ENCODE measurements around the gene NRG2. TPM values are rescaled to one million over a fixed set of nuclear protein-coding genes. Genes with fewer than 3 reads are reported as not detected.

The NRG2 gene
- total RNA-seq, 1 donor from 2014 or later, result 0.20 TPM

DNA sequence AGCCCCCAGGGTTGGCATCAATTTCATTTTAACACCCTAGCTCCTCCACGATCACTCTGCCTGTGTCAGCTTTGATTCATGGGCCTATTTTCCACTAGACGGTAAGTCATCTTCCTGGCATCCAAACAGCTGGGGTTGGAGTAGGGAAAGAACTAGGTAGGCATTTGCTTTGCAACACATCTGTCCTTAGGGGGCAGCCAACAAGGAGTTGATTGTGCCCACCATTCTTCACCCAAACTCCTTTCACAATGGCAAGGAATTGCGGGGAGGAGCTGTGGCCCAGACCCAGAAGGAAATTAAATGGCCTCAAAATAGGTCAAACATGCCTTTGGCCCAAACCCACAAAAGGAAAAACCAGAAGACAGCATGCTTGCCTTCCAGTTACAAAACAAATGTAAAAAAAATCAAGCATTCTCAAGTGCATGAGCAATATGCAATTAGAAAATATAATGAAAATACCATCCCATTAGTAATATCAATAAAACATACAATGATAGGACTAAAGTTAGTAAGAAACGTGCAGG, 71.8 kb downstream of the NRG2 start:
- DNase-seq (ENCODE audit: low read depth in 2 of 2), result no peak

DNA sequence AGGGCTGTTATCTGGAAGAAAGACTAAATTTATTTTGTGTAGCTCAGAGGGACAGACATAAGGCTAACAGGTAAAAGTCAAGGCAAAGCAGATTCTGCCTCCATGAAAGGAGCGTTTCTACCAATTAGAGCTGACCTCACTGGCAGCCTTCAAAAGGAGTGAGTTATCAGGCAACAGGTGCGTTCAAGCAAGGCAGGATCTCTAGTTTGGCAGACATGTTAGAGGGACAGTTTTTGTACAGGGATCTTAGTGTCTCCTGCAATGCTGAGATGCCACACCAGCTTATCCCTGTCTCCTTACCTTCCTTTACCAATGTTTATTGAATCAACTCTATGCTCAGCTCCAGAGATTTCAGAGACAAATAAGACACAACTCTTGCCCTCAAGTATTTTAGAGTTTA, 73.8 kb downstream of the NRG2 start:
- no peak for DNase-seq (ENCODE audit: low read depth in 2 of 2)

DNA sequence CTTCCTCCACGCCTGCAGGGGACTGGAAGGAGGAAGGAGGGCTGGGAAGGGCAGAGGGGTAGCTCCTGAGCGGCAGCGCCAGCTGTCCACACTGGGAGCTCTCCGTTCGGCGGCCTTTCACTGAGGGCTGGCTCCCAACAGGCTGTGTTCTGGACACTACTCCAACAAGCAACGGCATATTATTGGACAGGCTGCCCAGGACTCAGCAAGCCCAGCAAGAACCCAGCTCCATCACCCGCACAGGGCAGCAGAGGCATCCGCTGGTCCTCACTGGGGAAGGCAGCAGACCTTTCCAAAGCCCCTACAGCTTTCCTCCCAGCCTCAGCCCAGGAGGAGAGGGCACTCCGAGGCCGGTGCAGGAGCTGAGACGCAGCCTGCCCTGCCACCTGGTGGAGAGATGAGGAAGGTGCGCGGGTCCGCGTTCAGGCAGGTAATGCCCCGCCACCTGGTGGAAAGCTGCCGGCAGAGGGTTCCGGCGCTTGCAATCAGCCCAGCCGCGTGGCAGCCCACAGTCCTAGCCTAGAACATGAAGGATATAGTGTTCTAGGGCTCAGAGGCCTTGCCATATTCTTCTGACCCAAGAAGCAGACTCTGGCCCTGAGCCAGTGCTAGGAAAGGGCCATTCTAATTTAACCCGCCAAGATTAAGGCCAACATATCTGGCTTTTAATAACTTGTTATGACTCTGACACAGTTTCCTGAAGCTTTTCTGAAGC, 74.4 kb downstream of the NRG2 start:
- DNase-seq (ENCODE audit: low read depth in 2 of 2), result peak; percentile 73 to 88

DNA sequence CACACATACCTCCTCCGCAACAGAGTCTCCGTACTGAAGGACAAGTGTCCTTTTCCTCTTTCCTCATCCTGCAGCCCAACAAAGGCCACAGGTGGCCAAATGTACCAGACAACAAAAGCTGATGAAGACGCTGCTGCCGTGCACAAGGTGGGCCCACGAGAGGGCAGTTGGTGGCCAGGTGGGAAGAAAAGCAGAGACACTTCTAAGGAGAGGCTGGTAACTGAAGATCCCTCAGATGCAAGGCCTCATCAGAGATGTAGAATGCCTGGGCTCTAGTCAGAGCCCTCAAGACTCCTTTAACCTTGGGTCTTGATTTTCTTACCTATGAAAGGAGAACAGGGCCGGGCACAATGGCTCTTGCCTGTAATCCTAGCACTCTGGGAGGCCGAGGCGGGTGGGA, 75.7 kb downstream of the NRG2 start:
- DNase-seq (ENCODE audit: low read depth in 2 of 2), result no peak

DNA sequence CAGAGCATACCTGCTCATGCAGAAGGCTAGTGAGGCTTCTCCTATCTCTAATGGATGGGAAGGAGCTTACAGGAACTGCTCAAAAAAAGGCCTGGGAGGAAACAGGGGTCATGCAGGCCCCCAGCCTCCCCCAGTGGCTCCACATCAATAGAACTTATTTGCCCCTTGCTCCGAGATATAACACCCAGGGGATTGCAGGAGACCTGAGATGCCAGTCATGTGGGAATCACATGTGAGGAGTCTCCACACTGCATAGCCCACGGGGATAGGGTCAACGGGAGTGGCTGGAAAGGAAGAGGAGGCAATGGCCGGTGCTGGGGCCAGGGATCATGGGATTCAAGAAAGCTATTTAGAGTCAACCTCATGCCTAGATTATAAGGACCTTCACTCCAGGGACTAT, 76.2 kb downstream of the NRG2 start:
- DNase-seq (ENCODE audit: low read depth in 2 of 2), result no peak

DNA sequence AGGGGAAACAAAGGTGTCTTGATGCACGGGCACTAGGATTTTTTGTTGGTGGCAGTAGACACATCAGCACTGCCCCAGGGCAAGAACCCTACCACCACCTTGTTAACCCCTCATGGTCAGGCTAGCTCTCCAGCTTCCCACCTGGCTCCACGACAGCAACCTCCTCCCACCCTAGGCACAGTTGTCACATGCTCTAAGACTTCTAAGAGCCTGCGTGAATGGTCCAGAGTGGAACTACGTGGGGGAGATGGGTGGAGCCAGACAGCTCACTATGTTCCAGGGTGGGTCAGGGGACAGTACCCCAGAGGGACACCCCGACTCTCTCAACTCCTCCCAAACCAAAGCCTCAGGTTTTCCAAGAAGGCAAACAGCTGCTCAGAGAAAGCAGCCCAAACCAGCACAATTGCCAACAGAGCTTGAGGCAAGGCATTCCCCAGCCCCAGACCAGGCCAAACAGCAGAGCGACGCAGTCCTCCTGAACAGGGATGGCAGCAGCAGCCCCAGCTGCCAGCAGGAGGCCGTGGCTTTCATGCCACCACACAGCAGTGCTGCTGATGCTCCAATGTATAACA, 78.0 kb downstream of the NRG2 start:
- DNase-seq (ENCODE audit: low read depth in 2 of 2), result no peak

DNA sequence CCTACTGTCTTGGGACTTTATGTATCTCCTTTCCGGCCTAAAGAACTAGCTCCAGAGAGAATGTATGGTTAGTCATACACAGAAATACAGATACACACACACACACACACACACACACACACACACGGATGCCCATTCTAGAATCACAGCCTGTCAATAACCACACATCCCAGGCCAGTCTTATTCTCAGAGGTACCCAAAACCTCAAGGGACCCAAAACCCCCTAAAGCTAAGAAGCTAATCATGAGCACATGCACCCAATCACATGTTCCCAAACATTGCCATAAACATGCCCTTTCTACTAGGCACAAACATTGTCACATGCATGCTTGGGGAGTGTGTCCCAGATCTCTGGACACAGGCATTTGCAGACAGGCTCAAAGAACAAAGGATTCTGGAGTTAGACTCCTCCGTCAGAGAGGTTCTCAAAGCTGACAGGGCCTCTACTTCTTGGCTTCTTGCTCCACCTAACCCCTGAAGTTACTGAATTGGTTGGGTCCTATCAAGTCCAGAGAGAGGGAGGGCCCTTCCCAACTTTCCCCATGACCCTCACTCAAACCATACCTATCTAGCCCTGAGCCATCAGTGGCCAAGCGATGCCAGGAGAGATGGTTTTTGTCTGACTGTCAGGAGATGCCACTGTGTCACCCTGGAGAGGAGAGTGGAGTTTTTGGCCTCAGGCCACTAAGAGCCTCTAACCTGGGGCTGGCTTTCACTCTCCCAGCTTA, 78.7 kb downstream of the NRG2 start:
- DNase-seq (ENCODE audit: low read depth in 2 of 2), result no peak

DNA sequence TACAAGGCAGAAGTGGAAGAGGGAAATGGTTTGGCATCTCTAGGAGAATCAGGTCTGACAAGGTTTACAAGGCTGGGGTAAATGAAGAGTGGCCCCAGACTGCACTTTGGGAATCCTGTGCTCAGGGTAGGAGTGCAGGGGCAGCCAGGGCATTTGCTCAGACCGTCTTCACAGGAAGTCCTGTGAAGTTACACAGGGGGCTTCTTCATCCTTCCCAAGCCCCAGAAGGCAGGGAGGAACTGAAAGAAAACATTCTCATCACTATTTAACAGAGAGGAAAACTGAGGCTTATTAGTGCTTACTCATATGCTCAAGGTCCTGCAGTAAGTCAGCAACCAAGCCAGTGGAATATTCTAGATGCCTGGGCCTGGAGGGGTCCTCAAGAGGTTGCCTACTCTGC, 80.7 kb downstream of the NRG2 start:
- DNase-seq (ENCODE audit: low read depth in 2 of 2), result no peak

DNA sequence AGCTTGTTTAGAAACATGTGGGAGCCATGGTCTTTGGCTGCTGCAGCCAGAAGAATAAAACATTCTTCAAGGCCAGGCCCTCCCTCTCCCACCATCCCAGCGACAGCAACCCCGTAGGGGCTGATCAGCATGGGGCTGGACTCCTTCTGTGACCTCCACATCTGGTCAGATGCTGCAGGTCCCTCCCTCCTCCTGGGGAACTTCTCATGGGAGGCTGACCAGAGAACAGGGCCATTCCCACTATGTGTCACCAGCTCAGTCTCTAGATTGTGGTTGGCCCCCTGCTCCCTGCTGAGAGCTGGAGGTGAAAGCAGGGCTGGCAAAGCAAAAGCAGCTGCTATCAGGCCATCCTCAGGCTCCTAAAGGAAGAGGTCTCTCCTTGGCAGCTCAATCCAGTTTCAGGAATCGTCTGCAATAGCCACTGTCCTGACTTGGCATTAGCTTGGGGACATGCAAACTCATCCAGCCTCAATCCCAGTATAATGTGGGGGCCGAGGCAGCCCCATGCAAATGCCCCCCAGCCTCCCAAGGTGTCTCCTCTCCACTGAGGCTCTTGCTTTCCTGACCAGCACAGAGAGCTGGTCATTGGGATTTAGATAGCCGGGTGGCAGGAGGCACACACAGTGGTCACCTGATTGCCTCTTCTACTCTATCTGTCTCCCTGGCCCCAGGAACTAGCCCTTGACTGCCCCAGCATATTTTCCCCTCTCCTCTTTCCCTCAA, 81.5 kb downstream of the NRG2 start:
- DNase-seq (ENCODE audit: low read depth in 2 of 2), result no peak

DNA sequence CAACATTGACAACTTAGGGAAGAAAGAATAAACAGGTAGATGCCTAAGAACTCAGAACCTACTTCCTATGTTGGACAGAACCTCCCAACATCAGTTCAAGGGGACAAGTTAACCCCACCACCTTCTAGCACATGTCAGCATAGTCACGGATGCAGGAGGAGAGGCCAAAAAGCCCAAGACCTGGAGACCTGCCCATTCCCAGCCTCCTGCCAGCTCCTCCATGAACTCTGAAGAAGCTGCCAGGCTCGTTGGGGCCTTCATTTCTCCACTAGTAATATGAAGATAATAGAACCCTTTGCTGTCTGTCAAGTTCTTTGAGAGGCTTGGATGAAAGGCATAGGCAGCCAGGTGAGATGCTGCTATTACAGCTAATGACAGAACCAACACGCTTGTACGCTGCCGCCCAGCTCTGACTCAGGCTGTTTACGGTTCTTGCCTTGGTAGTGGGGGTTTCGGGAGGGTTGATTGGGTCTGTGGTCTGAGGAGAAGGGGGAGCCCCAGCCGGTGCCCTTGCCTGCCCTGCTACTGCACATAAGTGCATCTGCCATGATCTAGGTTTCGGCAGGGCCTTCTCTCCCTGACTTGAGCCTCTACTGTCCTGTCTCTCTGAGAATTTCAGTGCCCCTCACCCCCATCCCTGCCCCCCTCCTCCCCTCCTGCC, 82.2 kb downstream of the NRG2 start:
- DNase-seq (ENCODE audit: low read depth in 2 of 2), result no peak

DNA sequence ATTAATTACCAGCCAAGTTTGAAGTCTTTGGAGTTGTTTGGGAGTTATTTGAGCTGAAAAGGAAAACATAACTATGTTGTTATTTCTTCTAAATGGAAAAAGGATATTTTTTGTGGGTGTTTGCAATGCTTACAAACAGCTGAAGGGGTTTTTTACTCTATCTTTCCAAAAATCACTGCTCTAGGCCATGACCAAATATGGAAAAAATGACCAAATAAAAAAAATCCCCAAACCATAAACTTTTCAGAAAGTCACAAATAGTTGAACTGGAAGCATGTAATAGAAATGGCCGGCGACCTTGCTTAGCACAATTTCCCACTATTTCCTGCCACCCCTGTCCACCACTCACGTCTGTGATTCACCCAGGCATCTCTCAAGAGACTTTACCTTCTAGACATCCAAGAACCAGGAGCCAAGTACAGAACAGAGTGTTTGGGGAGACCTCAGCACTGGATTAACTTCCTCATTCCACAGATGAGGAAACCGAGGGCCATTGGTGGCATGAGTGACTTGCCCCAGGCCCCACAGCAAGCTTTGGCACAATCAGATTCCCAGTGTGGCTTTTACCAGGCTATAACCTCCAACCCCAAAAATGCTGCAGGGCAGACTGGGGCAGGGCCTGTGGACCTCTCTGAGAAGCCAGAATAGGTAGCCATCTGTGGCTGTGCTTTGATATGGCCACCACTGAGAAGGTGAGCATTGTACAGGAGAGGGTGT, 84.5 kb downstream of the NRG2 start:
- no peak for DNase-seq (ENCODE audit: low read depth in 2 of 2)

DNA sequence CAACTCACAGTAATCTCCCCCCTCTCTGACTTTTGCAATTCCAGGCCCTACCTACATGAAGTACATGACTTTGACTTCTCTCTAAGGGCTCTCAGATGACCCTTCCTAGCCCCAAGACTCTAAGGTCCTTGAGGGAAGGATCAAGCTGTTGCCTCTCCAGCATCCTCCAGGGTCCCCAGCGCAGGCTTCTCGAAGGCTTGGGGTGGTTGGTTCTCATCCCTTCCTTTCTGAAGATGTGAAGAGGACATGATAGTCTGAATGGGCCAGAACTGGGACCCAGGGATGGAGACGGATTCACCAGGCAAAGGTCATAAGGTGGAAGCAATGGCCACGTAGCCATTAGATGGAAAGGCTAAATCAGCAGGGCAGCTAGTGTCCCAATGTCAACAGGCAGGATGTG, 86.8 kb downstream of the NRG2 start:
- no peak for DNase-seq (ENCODE audit: low read depth in 2 of 2)

DNA sequence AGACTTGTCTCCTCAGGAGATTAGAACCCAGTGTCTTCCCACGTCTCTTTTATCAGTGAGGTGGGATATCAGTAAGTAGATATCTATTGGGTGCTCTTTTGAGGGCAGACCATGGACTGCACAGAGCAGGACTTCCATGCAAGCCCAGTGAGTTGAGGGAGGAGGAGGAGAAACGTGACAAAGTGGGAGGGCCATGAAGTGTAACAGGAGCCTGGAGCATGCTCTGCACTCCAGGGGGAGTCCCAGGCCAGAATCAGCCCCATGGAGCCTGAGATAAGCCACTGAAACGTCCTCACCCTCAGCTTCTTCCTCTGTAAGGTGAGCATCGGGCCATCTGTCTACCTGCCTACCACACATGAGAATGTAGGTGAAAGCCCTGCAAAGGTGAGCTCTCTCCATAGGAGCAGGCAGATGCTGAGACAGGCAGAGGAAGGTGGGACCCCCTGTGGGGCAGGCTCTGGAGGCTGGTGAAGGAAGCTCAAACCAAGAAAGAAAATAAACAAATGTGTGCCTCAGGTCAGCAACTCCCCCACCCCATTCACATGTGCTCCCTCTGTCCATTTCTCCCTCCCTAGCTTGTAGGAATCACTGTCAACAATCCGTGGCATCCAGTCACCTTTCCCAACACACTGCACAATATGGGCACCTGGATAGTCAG, 87.4 kb downstream of the NRG2 start:
- DNase-seq (ENCODE audit: low read depth in 2 of 2), result no peak

DNA sequence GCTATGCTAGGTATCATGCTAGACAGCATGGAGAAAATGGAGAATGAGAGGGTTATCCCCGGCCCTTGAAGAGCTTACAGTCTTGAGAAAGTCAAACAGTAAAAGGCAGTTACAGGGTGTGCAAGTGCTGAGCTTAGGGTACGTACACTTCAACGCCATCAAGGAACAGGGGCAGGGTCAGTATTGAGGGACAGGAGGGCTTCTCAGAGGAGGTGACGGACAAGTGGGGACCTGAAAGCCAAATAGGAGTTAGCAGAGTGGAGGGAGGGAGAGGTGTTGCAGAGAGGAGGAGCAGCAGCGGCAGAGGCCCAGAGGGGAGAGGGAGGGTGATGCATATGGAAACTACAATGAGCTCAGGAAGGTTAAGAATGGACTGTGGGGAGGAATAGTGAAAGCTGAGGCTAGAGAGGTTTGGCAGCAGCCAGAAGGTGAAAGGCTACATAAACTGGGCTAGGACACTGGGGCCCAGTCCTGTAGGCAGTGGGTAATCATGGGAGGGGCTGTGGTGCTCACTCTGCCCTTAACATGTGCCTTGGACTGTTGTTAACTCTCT, 88.0 kb downstream of the NRG2 start:
- no peak for DNase-seq (ENCODE audit: low read depth in 2 of 2)

DNA sequence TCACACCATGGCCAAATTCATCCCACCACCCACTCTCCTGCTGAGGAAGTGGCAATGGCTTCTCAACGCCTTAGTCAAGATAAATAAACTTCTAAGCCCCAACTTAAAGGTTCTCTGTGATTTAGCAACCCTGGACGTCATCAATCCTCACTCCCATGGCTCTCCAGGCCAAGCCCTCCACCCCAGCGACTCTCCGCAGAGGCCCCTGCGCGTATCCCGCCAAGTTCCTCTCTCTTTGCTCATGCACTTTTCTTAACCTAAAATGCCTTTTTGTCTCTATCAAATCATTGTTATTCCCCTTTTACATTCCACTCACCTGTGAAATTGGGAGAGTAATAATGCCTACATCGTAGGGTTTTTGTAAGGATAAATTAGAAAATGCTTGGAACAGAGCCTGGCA, 88.6 kb downstream of the NRG2 start:
- no peak for DNase-seq (ENCODE audit: low read depth in 2 of 2)

DNA sequence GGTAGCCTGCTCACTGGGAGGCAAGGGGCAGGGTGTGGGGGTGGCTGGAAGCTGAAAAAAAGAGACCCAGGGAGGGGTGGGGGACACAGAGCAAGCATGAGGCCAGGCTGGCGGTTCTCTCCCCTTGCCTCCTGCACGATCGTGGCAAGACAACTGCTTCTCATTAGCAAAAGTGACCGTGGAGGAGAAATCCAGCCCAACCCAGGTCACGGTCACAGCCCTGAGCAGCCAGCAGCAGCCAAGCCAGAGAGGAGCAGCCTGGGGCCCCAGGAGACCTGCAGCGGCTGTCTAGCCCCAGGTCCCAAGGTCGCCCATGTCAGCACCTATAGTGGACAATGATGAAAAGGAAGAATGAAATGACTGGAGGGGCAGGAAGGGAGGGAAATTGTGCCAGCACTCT, 89.1 kb downstream of the NRG2 start:
- no peak for DNase-seq (ENCODE audit: low read depth in 2 of 2)

DNA sequence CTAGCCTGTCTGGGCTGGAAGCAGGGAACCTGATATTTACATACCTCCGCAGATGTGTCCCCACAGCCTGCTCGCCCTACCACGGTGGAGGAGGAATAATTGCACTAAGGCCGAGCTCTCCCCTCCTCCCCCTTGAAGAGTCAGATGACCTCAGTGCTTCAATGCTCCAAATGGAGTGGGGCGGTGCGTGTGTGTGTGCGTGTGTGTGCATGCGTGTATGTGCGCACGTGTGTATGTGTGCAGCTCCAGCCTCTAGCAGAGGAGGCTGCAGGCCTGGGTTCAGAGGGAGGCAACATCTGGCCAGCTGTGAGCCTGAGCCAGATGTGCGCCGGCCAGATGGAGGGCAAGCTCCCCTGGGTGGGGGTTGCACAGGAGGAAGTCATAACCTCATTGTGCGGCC, 90.5 kb downstream of the NRG2 start:
- no peak for DNase-seq (ENCODE audit: low read depth in 2 of 2)

DNA sequence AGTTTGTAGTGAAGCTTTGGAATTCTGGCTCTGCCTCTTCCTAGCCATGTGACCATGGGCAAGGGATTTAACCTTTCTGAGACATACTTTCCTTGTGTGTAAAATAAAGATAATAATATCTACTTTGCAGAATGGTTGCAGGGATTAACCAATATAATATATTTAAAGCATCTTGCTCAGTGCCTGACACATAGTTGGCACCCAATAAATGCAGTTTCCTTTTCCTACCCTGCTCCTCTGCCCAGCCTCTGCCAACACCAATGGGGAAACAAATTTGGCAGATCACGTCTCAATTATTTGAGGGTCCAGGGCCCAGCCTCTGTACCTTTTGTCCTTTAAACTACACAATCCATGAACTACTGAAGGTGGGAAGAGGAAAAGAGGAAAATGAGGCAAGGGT, 91.1 kb downstream of the NRG2 start:
- DNase-seq (ENCODE audit: low read depth in 2 of 2), result no peak

DNA sequence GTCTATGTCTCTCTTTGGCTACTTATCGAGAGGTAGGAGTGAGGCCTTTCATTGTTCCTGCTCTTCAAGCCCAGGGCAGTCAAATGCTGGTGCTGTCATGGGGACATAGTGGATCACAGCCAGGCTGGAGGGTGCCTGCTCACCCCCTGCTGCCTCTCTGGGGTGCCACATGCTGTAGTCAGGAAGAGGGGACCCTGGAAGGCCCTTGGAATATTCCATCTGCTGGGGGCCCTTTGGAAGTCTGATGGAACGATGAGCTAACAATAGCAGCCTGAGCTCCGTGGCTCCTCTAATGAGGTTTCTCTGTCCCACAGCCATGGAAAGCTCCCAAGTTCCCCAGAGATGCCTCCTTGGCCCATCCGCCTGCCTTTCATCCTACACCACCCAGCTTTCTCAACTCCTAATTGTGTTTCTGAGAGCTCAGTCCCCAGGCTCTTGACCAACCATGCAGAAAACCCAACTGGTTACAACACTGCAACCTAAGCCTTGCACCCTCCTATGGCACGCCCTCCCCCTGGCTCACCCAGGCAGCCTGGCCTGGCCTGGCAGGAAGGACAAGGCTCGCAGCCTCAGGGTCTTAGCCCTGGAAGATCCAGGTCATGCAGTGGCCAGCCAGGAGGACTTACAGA, 91.7 kb downstream of the NRG2 start:
- no peak for DNase-seq (ENCODE audit: low read depth in 2 of 2)

DNA sequence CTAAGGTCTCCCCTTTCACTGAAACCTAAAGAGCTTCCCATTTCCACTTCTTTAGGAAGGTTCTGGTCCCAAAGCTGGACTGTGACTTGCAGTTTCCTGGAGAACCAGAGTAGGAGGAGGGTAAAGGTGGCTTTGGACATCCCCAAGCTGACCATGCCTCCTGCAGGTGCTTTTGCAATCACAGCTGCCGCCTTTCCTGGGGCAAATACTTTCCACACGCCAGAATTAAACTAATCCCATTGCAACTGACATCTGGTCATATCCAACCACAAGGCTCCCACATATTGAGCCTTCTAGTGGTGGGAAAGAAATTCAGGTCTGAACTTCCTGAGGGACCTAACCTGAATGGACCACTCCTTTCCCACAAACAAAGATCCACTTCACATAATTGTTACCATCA, 92.7 kb downstream of the NRG2 start:
- DNase-seq (ENCODE audit: low read depth in 2 of 2), result no peak

Measured in lung microvascular endothelial cell (primary cell).